Stimulated activated CD4-positive, alpha-beta T cell treated with anti-CD3 and anti-CD28 coated beads, Interleukin-15, amount 100 ng/mL, for 48 hours (primary cell): ENCODE measurements around the gene ORMDL3.
"Not testable (repeated sequence)": the region's sequence is repeated elsewhere in the genome, so short reads cannot be mapped to it uniquely, and the experiment has no call there.

ENCODE experiments used
- DNase-seq, 2 donors: peaks; one replicate each; pipeline ENCODE4 v3.0.0-alpha.2; 2020; ENCODE audit warnings: low read depth in 2 of 2

The ORMDL3 gene

DNA sequence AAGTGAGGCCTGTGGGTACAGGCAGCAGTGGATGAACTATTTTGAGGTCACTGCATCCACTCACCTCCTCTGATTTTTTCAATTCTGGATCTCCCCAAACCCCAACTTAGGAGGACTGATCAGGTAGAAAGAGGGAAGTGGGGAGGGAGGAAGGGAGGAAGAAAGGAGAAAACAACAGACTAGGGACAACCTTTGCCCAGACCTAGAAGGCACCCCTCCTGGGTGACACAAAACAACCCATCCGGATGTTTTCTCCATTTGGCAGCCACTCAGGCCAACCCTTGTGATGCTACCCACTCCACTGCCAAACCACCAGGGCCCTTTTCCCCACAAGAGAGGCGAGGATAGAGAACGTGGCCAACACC is 2.7 kb downstream of the ORMDL3 start:
- DNase-seq = no peak

DNA sequence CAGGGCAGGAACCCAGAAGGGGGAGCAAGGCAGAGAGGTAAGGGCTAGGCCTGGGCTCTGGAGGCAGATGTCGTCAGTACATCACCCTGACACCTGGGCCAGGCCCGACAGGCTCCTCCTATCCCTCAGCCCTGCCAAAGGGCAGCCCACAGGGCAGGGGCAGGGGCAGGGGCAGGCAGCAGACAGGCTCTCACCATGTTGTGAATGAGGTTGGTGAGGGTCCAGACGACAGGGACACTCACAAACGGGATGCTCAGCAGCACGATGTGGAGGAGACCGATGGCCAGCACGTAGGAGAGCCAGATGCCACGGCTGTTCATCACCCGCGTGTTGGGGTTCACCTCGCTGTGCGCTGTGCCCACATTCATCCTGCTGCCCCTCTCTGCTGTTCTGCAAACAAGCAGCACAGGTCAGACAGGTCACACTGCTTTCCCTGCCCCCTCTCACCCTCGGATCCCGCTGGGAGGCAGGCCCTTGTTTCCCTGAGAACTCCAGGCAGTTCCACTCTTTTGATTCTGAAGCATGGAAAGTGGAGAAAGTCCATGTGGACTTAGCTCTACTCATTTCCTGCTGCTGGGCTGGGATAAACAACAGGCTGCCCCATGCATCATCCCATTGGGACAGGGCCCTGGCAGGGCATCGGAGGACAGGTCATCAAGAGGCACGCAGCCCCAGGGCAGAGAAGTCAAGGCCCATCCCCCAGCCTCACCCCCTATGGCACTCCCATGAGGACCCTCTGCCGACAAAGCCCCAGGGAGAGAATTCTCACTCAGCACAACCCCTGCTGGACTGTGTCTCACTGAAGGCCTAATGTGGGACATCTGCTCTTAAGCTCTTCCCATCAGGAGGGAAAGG is 3.3 kb downstream of the ORMDL3 start:
- no peak for DNase-seq

DNA sequence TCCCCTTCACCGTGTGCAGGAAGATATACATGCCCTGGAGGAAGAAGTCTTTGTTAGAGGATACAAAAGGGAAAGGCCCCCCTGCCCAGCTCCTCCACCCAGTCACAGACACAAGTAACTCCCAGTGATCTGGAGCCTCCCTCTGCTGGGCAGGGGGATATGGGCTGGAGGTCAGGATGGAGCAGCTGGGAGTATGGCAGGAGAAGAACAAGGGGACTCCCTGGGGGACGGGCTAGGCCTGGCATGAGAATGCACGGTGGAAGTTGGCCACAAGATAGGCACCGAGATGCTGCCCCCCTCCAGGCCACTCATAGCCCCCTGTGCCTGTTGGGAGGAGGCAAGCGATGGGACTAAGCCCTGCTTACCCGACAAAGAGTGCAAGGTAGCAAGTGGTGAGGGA is 4.2 kb downstream of the ORMDL3 start:
- no peak for DNase-seq

DNA sequence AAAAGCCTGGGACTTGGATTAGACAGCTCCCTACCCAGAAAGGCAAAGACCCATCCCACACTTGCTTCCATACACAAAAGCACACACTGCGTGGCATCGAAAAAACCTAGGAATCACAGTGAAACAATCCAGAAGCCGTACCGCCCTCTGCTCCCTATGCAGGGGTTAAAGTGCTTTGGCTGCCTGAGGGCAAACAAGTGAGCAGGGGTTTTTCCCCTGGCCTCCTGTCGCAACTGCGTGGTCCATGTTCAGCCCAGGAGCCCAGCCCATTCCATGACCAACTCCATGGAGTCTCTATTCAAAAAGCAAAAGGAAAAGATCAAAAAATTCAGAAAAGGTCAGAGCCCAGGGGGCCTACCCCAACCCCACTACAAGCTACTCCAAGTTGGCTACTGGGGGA is 5.4 kb downstream of the ORMDL3 start:
- no peak for DNase-seq

DNA sequence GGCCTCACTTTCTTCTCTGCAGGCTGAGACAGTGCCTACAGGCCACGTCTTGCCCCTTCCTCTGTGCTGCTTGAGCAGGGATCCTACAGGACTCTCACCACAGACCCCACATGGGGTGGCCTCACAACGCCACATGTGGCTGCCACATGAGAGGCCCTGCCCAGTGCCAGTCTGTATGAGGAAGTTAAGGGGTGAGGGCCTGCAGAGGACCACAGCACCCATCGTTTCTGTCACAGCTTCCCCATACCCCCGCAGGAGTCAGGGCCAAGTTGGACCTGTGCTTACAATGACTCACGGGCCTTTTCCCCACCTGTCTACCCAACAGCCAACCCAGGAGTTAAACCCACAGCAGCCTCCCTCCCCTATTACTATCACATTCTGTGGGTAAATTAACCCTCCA is 6.1 kb downstream of the ORMDL3 start:
- no peak for DNase-seq

DNA sequence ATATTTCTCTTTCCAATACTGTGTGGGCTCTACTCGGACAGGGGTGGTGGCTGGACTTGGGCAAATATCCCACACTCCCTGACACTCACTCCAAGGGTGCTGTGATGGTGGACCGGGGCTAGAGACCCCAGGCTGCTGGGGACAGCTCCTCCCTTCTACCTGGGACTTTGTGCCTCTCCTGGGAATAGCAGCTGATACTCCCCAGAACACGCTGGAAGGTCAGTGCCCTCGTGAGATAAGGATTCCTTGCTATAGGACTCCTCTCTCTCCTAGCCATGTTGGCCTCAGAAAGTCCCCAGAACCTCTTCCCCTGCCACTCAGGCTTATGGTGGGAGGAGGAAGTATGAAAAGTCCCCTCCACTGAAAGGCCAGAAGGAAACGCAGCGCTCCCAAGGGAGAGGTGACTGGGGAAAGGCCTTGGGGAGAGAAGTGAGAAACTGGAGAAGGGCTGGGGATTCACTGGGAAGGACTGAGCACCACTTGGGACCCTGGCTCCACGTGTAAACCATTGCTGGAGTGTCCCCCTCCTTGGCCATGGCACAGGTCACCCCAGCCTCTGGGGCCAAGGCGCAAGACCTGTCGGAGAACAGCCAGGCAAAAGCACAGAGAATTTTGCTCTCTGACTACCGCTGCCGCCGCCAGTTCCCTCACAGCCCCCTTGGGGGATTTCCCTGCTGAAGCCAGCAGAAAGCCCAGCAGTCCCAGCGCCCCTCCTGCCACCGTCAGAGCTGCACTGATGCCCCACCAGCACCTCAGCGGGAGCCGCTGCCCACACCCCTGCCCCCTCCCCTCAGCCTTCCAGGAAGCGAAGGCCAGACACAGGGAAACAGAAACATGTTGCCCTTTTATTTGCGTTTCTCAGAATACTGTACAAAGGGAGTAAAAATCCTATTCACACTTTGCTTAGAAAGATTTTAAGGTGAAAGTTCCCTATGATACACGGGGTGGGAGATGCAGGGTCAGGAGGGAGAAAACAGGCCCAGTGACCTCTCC is 6.9 kb downstream of the ORMDL3 start:
- peak in 1 of 2 donors; percentile 23 for DNase-seq

DNA sequence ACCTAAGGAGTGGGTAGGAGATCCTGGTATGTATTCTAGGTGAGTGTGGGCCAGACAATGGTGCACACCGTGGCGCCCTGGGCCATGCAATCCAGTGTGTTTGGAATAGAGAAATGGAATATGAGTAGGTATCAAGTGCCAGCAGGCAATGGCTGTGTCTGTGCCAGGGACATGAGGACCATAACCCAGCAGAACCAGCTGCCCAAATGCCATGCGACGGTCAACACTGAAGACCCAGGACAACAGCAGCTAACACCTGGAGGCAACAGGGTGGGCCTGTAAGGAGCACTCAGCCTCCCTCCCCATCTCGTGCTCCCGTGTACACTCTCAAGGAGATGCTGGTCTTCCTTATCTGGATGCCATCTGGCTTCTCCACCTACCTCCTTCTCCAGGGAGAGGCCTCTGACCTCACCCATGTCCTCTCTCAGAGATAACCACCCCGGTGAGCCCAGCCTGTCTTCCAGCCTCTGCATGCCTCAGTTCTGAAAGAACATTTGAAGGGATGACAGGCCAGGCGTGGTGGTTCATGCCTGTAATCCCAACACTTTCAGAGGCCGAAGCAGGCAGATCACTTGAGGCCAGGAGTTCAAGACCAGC is 8.2 kb downstream of the ORMDL3 start:
- DNase-seq = no peak

DNA sequence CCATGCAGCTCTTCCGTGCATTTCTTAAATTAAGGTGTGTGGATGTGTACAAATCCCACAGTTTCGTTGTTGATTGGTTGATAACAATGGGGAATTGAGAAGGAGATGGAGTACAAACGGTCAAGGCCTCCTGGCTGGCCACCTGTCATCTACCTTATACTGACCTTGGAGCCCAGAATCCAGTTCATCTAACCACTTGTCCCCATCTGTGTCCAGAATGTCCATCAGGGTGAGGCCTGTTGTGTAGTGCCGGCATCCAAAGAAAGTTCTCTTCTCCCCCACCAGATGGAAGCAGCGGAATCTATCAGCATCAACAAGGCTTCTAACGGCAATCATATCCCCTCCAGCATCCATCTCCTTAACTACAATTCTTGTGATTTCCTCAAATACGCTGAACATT is 10.5 kb downstream of the ORMDL3 start:
- DNase-seq = no peak

DNA sequence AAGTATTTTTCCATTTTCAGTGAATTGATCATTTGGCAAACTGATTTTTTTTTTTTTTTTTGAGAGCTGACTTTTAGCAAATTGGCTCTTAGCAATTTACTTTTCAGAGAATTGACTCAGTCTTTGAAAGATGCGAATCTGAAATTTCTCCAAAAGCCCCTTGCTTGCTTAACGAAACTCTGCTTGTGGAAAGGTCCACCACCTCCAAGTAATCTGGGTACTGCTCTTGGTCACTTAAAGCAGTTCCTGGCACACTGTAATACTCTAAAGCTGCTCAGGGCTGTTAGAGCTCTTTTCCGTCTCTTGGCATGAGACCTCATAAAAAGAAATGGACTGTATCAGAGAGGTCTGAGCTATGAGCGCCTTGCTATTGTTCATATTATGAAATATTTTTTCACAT is 11.8 kb downstream of the ORMDL3 start:
- DNase-seq = no peak

DNA sequence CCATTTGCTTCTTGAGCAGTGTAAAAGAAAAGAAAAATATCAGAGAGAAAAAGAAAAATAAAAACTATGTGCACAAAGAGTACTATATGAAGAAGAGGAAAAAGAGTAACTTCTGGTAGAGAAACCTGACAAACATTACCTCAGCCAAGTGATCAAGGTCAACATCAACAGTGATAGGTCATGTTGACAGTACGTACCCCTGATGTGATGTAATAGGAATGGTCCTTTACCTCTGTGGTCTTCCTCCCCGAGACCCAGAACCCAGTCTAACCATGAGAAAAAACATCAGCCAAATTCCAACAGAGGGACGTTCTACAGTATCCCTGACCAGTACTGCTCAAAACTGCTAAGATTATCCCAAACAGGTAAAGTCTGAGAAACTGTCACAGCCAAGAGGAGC is 13.4 kb downstream of the ORMDL3 start:
- DNase-seq = no peak

DNA sequence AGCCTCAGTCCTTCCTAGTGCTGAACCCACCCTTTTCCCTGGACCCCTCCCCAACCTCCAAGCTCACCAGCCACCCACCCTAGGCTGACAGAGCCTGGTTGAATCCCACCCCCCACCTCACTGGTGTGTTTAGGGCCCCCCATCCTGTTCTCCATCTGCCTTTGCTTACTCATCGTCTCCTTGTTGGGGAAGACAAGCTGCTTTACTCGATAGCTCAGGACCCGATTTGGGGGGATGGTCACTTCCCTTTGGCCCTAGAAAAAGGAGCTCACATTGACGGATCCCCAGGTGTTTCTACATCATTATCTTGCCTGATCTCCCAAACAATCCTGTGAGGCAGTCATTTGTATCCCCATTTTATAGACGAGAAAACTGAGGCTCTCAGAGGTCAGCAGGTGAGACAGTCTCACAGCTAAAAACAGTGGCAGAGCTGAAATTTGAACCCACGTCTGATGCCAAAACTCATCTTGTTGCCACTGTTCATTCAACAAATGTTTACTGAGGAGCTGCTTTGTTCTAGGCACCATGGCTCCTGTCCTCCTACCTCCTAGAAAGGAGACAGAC is 18.5 kb downstream of the ORMDL3 start:
- no peak for DNase-seq

DNA sequence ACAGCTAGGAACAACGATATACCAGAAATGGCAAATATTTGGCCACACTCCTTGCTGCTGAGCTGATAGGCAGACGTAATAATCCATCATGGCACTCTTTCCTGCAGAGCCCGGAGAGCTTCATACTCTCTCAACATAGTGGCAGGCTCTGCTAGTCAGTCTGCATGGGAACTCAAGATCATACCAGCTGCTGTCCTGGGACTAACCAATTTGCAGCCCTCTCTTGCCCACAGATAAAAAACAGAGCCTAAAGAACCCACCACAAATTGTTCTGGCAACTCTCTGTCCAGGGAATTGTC is 22.5 kb downstream of the ORMDL3 start:
- DNase-seq = no peak

DNA sequence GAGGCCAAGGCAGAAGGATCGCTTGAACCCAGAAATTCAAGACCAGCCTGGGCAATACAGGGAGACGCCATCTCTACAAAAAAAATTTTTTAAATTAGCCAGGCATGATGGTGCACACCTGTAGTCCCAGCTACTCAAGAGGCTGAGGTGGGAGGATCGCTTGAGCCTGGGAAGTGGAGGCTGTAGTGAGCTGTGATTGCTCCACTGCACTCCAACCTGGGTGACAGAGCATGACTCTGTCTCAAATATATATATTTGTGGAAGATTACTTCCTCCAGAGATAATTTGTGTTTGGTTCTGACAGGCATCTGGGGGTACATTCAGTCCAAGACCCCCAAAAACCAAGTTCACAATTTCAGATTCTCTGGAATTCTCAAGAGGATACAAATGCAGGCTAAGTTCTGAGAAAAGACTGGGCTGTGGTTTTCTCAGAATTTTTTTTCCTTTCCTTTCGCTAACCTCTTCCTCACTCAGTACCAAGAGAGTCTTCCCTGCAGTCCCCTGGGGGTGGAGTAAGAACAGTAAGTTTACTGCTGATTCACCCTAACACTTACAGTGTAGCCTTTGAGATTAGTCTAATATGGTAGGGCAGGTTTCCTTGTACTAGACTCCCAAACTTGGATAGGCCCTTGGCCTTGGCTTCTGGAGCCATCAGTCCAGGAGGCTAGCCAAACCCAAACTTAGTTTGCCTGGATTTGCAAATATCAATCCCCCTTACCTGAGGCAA is 24.1 kb downstream of the ORMDL3 start:
- no peak for DNase-seq

DNA sequence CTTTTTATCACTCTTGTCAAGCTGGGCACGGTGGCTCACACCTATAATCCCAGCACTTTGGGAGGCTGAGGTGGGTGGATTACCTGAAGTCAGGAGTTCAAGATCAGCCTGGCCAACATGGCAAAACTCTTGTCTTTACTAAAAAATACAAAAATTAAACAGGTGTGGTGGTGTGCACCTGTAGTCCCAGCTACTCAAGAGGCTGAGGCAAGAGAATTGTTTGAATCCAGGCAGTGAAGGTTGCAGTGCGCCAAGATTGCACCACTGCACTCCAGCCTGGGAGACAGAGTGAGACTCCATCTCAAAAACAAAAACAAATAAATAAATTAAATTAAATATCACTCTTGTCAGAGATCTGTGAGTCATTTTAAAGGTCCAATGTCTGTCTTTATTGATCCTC is 25.4 kb downstream of the ORMDL3 start:
- not testable (repeated sequence) for DNase-seq

DNA sequence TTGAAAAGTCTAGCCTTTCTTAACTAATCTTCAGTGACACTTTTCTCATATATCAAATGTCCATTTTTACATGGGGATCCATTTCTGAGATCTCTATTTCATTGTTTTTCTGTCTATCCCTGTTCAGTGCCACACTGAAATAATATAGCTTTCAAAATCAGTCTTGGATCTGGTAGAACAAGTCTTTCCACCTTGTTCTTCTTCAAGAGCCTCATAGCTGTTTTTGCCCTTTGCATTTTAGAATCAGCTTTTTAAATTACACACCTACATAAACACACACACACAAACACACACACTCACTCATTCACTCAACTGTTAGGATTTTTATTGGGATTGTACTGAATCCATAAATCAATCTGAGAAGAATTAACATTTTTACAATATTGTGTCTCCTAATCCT is 28.2 kb downstream of the ORMDL3 start:
- DNase-seq = no peak

DNA sequence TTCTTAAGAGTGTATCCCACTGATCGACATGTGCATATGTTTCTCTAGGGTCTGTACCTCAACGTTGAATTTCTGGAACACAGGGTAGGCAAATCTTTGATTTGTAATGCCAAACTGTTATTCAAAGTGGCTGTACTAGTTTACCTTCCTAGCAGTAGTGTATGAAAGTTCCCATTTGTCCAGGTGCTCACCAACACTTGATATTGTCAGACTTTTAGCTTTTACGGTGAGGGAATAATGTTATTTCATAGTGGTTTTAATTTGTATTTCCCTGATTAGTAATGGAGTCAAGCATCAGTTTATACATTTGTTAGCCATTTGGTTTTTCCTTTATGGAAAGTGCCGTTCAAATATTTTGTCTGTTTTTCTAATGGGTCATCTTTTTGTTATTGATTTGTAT is 29.3 kb downstream of the ORMDL3 start:
- no peak for DNase-seq

DNA sequence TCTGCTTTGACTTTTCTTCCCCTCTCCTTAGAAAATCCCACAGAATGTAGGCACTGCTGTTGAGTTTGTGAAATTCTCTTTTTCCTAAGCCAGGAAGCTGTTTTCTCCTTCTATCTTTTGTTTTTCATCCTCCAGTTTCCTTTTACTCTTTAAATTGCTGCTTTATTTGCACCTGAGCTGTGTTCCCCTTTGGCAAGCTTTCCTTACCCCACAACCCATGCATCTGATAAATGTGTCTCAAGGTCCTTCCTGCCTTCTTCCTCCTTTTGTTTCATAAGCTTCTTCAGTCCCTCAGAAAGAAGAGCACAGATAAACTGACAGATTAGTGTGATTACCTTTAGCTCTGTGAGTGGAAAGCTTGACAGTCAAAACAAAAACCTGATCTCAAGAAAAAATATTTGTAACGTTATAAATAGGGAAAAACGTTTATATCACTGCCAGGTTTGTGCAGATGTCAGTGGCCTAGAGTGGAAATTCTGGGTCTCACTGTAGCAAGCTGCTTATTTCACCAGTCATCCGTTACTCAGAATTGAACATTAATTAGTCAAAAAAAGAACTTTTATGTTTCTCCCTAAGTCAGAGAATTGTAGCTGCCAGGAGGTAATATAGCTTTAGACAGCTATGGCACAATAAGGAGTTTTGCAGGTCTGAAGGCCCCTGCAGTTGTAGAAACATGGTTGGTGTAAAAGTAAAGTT is 32.6 kb downstream of the ORMDL3 start:
- no peak for DNase-seq

DNA sequence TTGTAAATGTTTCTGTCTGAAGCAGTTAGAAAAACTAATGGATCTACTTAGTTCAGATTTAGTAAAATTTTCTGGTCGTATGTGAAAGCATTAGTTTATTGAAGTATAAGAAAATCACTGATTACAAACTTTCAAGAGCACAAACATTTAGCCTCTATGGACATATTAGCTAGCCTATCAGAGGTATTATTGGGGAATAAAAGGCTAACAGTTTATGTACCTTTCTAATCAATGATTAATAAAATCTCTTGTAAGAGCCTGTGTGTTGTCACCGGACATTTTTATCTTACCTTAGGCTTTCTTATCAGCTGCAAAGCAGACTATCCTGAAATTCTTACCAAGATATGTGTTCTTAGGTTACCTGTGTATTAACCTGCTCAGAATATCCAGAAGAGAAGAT is 38.2 kb downstream of the ORMDL3 start:
- no peak for DNase-seq

DNA sequence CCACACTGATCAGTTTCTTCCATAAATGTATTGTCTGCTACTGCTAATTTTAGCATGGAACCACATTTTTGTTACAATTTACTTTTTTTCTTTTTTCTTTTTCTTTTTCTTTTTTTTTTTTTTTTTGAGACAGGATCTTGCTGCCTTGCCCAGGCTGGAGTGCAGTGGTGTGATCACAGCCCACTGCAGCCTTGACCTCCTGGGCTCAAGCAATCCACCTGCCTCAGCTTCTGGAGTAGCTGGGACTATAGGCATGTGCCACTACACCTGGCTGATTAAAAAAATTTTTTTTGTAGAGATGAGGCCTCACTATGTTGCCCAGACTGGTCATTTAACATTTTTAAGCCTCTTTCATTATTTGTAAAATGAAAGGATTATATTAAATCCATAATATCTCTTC is 40.3 kb downstream of the ORMDL3 start:
- DNase-seq = no peak

DNA sequence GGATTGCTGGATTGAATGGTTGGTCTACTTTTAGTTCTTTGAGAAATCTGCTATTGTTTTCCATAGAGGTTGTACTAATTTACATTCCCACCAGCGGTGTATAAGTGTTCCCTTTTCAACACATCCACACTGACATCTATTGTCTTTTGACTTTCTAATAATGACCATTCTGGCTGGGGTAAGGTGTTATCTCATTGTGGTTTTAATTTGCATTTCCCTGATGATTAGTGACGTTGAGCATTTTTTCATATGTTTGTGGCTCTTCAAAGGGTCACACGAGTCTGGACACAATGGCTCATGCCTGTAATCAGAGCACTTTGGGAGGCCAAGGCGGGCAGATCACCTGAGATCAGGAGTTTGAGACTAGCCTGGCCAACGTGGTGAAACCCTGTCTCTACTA is 41.3 kb downstream of the ORMDL3 start:
- not testable (repeated sequence) for DNase-seq

DNA sequence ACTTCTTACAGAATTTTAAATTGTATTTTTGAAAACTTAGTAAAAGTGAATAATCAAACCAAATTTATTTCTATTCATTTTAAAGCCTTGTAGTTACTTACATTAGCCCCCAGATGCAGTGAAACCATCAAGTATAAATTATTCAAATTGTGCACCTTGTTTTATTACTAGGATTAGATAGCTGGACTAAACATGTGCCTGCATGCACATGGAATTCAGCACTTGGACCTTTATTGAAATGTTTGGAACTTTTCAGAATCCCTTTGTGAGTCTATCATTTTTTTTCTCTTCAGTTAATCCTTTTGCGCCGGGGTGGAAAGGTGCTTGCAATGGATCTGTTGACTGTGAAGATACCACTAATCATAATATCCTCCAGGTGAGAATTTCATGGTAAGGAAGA is 54.6 kb downstream of the ORMDL3 start:
- no peak for DNase-seq
